Measurements from ENCODE around the gene MAPK11. TPM values are rescaled to one million over a fixed set of nuclear protein-coding genes. Genes with fewer than 3 reads are reported as not detected.

Gene MAPK11
- total RNA-seq, 1 experiment from 2014 or later, result 19.3 TPM

- H2AFZ ChIP-seq (ENCODE audit: low read depth, low read length, poor library complexity, severe bottlenecking), result no peak overlapping the region
- peaks cover 54% of the 10 kb centered on the region for H3K79me2 ChIP-seq (ENCODE audit: insufficient read depth, low read length)
- no peaks in the 10 kb centered on the region for H3K27me3 ChIP-seq (ENCODE audit: insufficient read depth, low read length)
- ChIA-PET POLR2A (no interaction called here), RAD21 (ENCODE audit: low non-redundant PET in 1 of 2, low total read pairs in 2 of 2, uncharacterized antibody in 2 of 2, unreplicated experiment in 2 of 2) (no interaction called here), CTCF (no interaction called here)
- H3K4me1 ChIP-seq (ENCODE audit: control insufficient read depth in 1 of 2, insufficient read depth in 2 of 2, low read length in 2 of 2), result peaks cover 20 to 25% of the 10 kb centered on the region in 2 experiments
- TF ChIP-seq EGR1 (IDR thresholded peaks at IDR 0.05; ENCODE audit: low read depth), result no peak
- TF ChIP-seq CBX3 (IDR thresholded peaks at IDR 0.05; ENCODE audit: low read depth), result no peak
- no peak for TF ChIP-seq SP1 (IDR thresholded peaks at IDR 0.05; ENCODE audit: low read depth)
- ATAC-seq (no peak), DNase-seq (ENCODE audit: low read depth, low spot score) (no peak)
- no peak overlapping the region for H3K4me2 ChIP-seq (ENCODE audit: low read length)
- no peaks in the 10 kb centered on the region for H3K9me3 ChIP-seq (ENCODE audit: control insufficient read depth in 1 of 2, insufficient read depth in 1 of 2, low read depth in 1 of 2, low read length in 2 of 2)
- no peak overlapping the region for H3K4me3 ChIP-seq (replicated peaks in 1 of 2; ENCODE audit: low read depth in 1 of 2, low read length in 2 of 2)
- no peaks in the 10 kb centered on the region for H4K20me1 ChIP-seq (ENCODE audit: insufficient read depth)
- peaks cover 24 to 61% of the 10 kb centered on the region in 2 experiments for H3K36me3 ChIP-seq (ENCODE audit: control insufficient read depth in 1 of 2, insufficient read depth in 2 of 2, low read length in 2 of 2)
- H3K27ac ChIP-seq (ENCODE audit: low read depth, low read length), result no peak overlapping the region; the same call in 1 of the 2 replicates
- intact Hi-C loops (cut with micrococcal nuclease), result no loop called here
- no peaks in the 10 kb centered on the region for H3K9me2 ChIP-seq (ENCODE audit: insufficient read depth)
- BruUV-seq (replicated peaks), result no TSS peak
- H3K9ac ChIP-seq (ENCODE audit: low read length), result no peak overlapping the region
These were observed 16.1 kb upstream of the MAPK11 start for GRCh38 chr22:50286275-50286674.

GRCh38 chr22:50285568-50286229 lies 15.5 kb upstream of the MAPK11 start:
- peaks cover 20 to 28% of the 10 kb centered on the region in 2 experiments for H3K4me1 ChIP-seq (ENCODE audit: control insufficient read depth in 1 of 2, insufficient read depth in 2 of 2, low read length in 2 of 2)
- peaks cover 29 to 61% of the 10 kb centered on the region in 2 experiments for H3K36me3 ChIP-seq (ENCODE audit: control insufficient read depth in 1 of 2, insufficient read depth in 2 of 2, low read length in 2 of 2)
- CTCF ChIA-PET, result no interaction called here
- H3K4me3 ChIP-seq (replicated peaks in 1 of 2; ENCODE audit: low read depth in 1 of 2, low read length in 2 of 2), result no peak overlapping the region
- no peaks in the 10 kb centered on the region for H3K9me3 ChIP-seq (ENCODE audit: control insufficient read depth in 1 of 2, insufficient read depth in 1 of 2, low read depth in 1 of 2, low read length in 2 of 2)
- no peak overlapping the region for H2AFZ ChIP-seq (ENCODE audit: low read depth, low read length, poor library complexity, severe bottlenecking)
- no peaks in the 10 kb centered on the region for H3K9me2 ChIP-seq (ENCODE audit: insufficient read depth)
- no peak overlapping the region; the same call in 1 of the 2 replicates for H3K27ac ChIP-seq (ENCODE audit: low read depth, low read length)
- RAD21 ChIA-PET (ENCODE audit: low non-redundant PET in 1 of 2, low total read pairs in 2 of 2, uncharacterized antibody in 2 of 2, unreplicated experiment in 2 of 2), result no interaction called here
- TF ChIP-seq JUND (IDR thresholded peaks at IDR 0.05) (no peak), CEBPB (IDR thresholded peaks at IDR 0.05; ENCODE audit: low read depth) (no peak), SRF (IDR thresholded peaks at IDR 0.05; ENCODE audit: low read depth) (no peak), REST (IDR thresholded peaks at IDR 0.05; ENCODE audit: low read depth) (no peak)
- no peak for DNase-seq (ENCODE audit: low read depth, low spot score)
- H4K20me1 ChIP-seq (ENCODE audit: insufficient read depth), result no peaks in the 10 kb centered on the region
- H3K4me2 ChIP-seq (ENCODE audit: low read length), result no peak overlapping the region
- POLR2A ChIA-PET, result no interaction called here
- intact Hi-C loops (cut with micrococcal nuclease), result no loop called here
- H3K79me2 ChIP-seq (ENCODE audit: insufficient read depth, low read length), result peaks cover 54% of the 10 kb centered on the region
- no peak for ATAC-seq
- H3K9ac ChIP-seq (ENCODE audit: low read length), result no peak overlapping the region
- no TSS peak for BruUV-seq (replicated peaks)
- H3K27me3 ChIP-seq (ENCODE audit: insufficient read depth, low read length), result no peaks in the 10 kb centered on the region
